HG02943 (cell line): ENCODE results near the gene PCMTD2.
"Not testable (repeated sequence)": the region's sequence is repeated elsewhere in the genome, so short reads cannot be mapped to it uniquely, and the experiment has no call there.

Experiments
- ATAC-seq: cut with Tn5 transposase; IDR thresholded peaks from one replicate; pipeline ENCODE4 v1.9.1; 2021; ENCODE audit warnings: mild to moderate bottlenecking, low read depth, moderate library complexity; ENCODE audit not compliant: unreplicated experiment

Gene PCMTD2

DNA sequence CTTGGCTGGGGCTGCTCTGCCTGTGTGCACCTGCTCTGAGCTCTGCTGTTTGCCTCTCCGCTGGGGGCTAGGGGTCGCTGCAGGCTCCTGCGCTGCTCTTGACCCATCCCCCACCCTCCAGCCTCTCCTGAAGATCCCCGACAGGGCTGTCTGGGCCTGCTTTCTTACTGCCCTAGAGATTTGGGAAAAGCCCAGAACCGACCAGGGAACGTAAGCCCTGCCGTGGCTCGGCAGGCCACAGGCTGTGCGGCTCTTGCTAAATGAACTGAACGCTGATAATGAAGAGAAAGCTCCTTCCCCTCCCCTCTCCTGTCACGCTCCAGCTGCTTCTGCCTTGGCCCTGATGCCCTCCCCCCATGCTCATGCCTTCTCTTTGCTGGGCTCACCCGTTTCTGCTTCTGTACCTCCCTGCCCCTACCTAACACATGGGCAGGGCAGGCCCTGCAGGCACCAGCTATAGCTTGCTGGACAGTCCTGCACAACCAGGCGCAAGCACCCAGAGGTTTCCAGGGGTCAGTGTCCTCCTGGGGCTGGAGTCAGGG lies 32.0 kb upstream of the PCMTD2 start:
- no peak for ATAC-seq

GRCh38 chr20:64224351-64225170 lies 31.0 kb upstream of the PCMTD2 start:
- ATAC-seq = no peak

DNA sequence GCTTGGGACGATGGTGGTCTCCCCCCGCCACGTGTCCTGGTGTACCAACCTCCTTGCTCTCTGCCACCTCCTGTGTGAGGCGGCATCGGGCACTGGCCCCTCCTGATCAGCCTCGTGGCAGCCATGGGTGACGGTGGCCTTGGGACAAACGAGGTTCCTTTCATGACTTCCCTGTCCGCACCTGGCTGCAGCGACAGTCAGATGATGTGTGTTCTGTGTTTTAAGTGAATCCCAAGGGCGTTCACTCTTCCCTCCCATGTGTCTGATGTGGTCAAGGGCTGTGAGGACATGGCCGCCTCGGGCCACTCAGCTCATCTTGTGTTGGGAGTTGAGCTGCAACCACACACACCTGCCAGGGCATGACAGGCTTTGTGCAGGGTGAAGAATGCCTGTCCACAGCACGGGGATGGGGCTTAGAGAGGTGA lies 30.4 kb upstream of the PCMTD2 start:
- ATAC-seq = no peak

GRCh38 chr20:64225828-64226598 lies 29.5 kb upstream of the PCMTD2 start:
- ATAC-seq = no peak

DNA sequence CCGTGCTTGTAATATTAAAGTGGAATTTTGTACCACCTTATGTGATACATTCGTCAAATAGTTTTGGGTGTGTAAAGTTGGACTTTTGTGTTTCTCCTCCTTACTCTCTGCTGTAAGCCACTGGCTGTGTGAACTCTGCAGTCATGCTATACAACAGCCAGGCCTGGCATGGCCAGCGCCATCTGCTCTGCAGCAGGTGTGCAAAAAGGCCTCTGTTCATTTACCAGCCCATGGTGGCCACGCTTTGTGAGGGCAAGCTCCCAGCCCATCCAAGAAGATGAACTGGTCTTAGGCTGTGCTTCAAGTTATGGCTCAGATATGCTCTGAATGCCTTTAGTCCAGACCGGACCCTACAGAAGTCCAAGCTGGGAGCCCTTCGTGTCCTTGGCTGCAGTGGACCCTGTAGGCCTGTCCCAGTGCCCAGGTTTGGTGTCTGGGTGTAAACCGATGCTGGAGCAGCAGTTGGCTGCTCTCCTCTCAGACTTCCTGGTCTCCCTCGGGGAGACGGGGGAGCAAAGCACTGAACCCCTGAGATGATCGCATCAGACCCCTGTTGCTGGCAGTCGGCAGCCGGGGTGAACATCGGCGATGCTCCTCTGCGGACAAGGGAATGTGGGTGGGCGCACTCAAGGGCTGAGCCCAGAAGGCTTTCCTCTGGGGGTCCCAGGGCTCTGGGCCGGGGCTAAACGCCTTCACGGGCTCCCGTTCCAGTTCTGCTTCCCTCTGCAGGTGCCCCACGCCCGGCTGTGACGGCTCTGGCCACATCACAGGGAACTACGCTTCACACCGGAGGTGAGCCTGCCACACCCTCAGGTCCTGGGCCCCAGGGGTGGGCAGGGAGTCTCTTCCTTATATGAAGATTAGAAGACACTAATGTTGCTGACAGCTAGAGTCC lies 28.6 kb upstream of the PCMTD2 start:
- no peak for ATAC-seq

DNA sequence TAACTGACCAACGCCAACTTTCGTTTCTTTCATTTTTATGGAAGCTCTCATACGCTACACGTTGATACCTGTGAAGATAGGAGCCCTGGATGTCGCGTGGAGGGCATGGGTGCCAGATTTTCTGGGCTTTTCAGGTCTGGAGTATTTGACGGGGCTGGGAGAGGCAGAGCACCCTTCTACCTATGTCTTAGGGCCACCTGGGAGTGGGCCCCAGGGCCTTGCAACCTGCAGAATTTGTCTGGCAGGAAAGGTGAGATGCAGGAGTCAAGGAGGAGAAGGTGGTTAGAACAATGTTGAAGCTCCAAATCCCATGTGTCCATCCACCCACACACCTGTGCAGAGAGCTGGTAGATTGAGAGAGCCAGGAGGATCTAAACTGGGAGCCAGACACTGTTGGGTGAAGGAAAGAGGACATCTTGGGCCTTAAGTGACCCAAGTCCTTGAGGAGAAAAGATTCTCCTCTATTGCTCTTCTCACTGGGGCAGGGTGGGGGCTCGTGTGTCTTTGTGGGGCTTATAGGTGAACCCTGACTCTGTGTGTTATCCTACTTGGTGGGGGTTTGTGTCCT lies 27.4 kb upstream of the PCMTD2 start:
- ATAC-seq = no peak

- no peak for ATAC-seq
Observed at GRCh38 chr20:64228751-64229506, 26.6 kb upstream of the PCMTD2 start.

DNA sequence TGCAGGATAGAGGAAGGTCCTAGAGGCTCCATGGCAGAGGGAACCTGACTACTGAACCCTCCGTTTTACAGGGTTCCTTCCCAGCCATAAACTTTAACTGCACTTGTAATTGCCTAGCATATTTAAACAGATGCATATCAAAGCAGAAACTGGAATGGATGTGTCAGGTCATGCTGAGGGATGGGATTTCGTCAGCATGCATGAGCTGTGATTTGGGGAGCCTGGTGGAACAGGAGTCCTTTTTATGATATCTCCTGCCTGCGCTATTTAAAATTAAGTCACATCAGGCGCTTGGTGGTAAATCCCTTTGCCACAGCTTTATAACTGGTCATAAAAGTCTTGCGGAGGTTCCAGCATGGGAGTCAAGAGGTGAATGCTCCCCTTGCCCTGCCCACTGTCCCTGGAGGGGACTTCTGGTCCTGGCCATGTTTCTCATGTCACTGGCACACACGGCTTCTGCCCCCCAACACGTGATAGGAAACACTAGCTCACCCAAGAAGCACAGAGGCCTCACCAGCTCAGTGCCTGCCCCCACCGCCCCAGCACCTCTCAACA lies 26.0 kb upstream of the PCMTD2 start:
- ATAC-seq = no peak

- no peak for ATAC-seq
Observed at GRCh38 chr20:64230461-64231145, 24.9 kb upstream of the PCMTD2 start.

GRCh38 chr20:64231621-64232550 lies 23.7 kb upstream of the PCMTD2 start:
- no peak for ATAC-seq

- ATAC-seq = no peak
Observed at GRCh38 chr20:64232794-64233193, 22.8 kb upstream of the PCMTD2 start.

GRCh38 chr20:64233725-64234124 lies 21.8 kb upstream of the PCMTD2 start:
- ATAC-seq = no peak

GRCh38 chr20:64234291-64234791 lies 21.2 kb upstream of the PCMTD2 start:
- no peak for ATAC-seq

DNA sequence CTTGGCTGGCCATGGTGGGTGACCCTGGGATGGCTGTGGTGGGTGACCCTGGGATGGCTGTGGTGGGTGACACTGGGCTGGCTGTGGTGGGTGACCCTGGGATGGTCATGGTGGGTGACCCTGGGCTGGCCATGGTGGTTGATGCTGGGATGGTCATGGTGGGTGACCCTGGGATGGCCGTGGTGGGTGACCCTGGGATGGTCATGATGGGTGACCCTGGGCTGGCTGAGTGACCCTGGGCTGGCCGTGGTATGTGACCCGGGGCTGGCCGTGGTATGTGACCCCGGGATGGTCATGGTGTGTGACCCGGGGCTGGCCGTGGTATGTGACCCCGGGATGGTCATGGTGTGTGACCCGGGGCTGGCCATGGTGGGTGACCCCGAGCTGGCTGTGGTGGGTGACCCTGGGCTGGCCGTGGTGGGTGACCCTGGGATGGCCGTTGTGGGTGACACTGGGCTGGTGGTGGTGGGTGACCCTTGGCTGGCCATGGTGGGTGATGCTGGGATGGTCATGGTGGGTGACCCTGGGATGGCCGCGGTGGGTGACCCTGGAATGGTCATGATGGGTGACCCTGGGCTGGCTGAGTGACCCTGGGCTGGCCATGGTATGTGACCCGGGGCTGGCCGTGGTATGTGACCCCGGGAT lies 20.5 kb upstream of the PCMTD2 start:
- ATAC-seq = not testable (repeated sequence)

DNA sequence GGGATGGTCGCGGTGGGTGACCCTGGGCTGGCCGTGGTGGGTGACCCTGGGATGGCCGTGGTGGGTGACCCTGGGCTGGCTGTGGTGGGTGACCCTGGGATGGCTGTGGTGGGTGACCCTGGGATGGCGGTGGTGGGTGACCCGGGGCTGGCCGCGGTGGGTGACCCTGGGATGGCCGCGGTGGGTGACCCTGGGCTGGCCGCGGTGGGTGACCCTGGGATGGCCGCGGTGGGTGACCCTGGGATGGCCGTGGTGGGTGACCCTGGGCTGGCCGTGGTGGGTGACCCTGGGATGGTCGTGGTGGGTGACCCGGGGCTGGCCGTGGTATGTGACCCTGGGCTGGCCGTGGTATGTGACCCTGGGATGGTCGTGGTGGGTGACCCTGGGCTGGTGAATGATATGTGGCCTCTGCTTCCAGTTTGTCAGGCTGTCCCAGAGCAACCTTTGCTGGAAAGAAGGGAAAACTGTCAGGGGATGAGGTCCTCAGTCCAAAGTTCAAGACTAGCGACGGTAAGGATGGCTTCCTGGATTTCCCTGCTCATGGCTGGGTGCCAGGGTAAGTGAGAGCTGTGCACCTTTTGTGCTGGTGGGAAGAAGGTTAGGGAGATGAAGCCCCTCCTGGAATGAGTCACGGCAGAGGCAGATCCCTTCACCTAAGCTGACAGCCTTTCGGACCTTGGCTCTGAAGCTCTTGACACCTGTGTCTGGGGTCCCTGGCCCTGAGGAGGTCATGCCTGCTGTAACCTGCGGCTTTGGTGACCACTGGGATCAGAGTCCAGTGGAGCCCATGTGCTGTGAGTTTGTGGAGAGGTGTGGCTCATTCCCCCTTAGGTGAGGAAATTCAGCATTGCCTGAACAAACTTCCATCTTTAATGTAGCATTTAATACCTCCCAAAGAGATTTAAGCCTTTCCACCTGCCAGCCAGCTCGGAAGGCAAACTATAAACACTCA lies 19.1 kb upstream of the PCMTD2 start:
- ATAC-seq = no peak

- ATAC-seq = no peak
Observed at GRCh38 chr20:64237316-64237715, 18.2 kb upstream of the PCMTD2 start.
